ENCODE measurements around the gene UBASH3A.

Gene UBASH3A

GRCh38 chr21:42412636-42412933 is 8.9 kb downstream of the UBASH3A start:
- no peak for DNase-seq

- no peak for DNase-seq
Measured at GRCh38 chr21:42413093-42413492, 9.4 kb downstream of the UBASH3A start.

DNA sequence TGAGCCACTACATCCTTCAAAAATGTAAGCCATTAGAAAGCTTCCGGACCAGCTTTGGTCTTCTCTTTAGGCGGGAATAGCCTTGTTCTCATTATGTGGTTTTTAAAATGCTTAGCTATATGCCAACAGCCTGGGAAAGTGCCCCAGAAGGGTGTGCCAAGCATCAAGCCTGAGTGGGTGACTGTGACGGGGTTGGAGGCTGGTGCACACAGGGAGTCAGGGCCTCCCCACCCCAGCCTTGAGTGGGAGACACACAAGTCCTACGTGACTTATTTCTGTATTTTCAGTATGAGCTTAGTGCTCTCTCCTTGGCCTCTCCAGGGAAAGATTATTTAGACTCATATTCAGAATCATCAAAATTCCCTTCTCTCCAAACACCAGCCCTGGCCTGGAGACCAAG is 9.8 kb downstream of the UBASH3A start:
- DNase-seq, result no peak

GRCh38 chr21:42414066-42414465 is 10.4 kb downstream of the UBASH3A start:
- DNase-seq, result no peak

DNA sequence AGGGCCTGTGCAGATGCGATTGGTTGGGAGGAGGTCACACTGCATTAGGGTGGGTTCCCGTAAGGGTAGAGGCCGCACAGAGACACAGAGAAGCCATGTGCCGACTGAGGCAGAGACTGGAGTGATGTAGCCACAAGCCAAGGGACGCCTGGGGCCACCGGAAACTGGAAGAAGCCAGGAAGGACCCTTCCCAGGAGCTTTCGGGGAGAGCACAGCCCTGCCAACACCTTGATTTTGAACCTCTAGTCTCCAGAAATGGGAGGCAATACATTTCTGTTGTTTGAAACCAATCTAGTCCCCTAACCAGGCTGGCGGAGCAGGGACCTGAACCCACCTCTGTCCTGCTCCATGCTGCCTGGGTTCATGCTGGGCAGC is 10.8 kb downstream of the UBASH3A start:
- no peak for DNase-seq

DNA sequence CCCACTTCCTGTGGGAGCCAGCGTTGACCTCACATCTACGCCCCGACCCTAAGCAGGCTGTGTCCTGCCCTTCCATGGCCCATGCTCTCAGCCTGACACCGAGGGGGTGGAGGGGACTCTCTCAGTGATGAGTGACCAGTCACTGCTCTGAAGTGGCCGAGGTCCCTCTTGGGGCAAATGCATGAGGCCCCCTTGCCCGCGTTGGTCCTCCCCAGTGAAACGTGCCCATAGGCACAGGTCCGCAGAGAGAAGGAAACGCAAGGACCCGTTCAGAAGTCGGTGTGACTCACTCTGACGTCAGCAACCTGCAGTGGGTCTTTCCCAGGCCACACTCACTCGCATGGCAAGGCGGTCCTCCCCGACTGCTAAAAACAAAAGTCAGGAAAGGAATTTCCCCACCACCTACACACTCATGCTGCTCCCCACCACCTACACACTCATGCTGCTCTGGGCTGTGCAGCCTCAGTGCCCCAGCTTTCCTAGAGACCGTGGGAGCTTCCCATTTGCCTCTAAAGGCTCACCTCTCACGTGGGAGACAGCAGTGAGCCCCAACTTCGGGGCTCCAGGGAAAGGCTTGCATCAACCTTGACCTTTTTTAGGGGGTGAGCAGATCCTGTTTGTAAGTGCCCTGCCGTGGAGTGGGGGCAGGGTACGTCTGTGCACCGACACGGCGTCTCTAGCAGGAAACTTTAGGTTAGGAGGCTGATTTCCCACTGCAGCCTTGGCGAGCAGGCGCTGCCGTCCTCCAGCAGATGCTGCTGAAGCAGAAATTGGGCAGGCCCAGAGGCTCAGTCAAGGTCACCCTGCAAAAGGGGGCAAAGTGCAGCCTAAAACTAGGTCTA is 11.4 kb downstream of the UBASH3A start:
- peak; percentile 88 for DNase-seq

DNA sequence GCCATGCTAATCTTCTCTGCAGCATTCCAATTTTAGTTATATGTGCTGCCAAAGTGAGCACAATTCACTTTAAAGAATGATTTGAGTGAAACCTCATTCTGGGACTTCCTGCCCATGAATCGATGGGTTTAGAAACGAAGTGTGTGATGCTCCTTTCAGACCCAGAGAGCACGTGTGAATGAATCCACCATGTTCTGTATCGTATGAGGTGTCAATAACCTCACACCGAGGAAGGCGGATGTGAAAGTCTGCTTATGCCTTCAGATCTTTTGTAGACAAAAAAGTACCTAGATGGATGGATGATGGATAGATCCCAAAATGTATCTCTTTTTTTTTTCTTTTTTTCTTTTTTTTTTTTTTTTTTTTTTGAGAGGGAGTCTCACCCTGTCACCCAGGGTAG is 13.8 kb downstream of the UBASH3A start:
- DNase-seq, result no peak

DNA sequence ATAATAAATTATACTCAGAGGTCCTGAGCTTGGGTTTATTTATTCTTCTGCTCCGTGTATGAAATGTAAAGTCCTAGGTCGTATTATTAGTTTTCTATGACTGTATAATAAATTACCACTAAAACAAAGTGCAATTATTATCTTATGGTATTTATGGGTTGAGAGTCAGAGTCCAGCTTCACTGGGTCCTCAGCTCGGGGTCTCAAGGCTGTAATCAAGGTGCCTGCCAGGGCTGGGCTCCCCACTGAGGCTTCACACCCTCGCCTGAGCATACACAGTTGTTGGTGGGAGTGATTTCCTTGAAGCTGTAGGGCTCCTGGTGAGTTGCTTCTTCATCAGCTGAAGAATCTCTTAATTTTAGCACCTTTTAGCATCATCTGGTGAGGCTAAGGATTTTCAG is 15.2 kb downstream of the UBASH3A start:
- no peak for DNase-seq

GRCh38 chr21:42419845-42420244 is 16.1 kb downstream of the UBASH3A start:
- DNase-seq, result no peak

DNA sequence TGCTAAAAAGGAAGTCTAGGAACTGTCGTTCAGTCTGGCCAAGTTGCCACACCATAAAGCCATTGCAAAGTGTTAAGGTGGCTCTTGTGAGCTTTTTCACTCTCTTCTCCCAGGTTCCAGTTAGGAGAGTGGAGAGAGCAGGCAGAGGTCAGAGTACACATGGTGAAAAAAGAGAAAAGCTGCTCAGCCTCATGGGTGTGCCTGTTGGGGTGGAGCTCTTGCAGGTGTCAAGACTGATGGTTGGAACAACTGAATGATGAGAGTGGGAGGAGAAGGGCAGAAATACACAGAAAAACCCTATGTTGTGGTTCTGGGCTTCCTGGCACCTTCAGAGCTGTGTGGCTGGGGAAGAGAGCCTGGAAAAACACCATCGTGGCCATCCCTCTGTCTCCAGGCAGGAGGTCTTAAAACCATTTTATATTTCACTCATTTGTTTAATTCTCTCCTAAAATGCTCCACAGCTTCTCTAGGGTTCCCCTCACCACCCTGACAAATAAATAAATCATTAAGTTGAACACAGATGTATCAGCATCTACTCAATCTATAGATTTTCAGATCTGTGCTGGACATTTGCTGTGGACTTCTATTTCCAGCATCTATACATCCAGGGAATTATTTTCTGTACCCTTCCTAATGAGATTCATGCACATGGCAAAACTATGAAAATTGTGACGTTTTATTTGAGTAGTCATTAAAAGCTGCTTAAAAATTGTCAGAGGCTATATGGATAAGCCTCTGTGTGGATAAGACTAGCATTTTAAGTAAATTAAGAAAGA is 17.5 kb downstream of the UBASH3A start:
- DNase-seq, result no peak

GRCh38 chr21:42423197-42423675 is 19.5 kb downstream of the UBASH3A start:
- DNase-seq, result no peak

- no peak for DNase-seq
Measured at GRCh38 chr21:42423685-42424084, 20.0 kb downstream of the UBASH3A start.

- DNase-seq, result no peak
Measured at GRCh38 chr21:42424914-42425541, 21.3 kb downstream of the UBASH3A start.

DNA sequence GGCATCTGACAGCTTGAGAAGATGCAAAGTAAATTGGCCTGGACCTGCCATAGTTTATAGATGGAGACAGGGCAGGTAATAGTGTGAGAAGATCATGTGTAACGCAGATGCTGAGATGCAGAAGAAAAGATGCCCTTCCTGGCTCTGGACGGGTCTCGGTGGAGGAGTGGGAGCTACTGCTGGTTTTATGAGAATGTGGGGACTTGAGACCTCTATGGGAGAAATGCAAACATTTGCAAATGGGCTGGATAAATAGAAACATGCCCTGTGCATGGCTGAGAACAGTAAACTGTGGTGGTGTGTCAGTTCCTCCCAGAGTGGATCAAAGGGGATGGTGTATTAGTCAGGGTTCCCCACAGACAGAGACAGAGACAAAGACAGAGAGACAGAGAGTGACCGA is 21.9 kb downstream of the UBASH3A start:
- no peak for DNase-seq

- DNase-seq, result no peak
Measured at GRCh38 chr21:42426424-42426823, 22.7 kb downstream of the UBASH3A start.

- no peak for DNase-seq
Measured at GRCh38 chr21:42426876-42427480, 23.3 kb downstream of the UBASH3A start.

- no peak for DNase-seq
Measured at GRCh38 chr21:42427809-42428419, 24.2 kb downstream of the UBASH3A start.

DNA sequence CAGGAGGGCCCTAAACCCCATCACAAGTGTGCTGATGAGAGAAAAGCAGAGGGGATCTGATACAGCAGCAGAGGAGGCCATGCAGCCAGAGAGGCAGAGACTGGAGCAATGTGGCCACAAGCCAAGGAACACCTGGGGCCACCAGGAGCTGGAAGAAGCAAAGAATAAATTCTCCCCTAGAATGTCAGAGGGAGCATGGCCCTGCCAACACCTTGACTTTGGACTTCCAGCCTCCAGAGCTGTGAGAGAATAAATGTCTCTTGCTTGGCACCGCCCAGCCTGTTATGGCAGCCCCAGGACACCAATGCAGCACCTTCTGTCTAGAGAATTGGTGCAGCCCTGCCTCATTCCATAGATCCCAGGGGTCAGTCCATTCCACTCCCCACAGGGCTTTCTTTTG is 25.3 kb downstream of the UBASH3A start:
- DNase-seq, result no peak

- DNase-seq, result no peak
Measured at GRCh38 chr21:42429856-42430255, 26.2 kb downstream of the UBASH3A start.

DNA sequence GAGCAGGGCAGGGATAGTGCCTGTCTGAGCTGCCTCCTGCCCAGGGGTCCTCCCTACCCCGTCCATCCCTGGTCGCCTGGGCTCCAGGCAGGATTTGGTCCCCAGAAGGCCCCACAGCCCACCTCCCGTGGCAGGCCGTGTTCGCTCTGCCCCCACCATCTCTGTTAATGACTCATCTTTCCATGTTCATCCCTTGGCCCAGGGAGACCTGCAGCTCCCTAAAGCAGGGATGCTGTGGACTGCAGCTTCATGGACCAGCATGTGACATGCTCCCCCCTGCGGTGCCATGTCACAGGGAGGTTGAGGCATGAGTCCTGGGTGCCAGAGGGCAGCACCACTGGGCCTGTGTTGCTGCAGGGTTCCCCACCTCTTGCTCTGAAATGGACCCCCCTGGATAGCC is 26.8 kb downstream of the UBASH3A start:
- DNase-seq, result no peak

GRCh38 chr21:42431196-42431595 is 27.5 kb downstream of the UBASH3A start:
- no peak for DNase-seq

GRCh38 chr21:42432695-42433094 is 29.0 kb downstream of the UBASH3A start:
- no peak for DNase-seq

- no peak for DNase-seq
Measured at GRCh38 chr21:42433946-42434551, 30.3 kb downstream of the UBASH3A start.
